ENCODE results near the gene GAGE2A. TPM values are rescaled to one million over a fixed set of nuclear protein-coding genes. Genes with fewer than 3 reads are reported as not detected.

The GAGE2A gene
- total RNA-seq, 1 donor from 2014 or later: not detected

Other genes with a start within 250 kb of the GAGE2A start
- gene GAGE12C, start 57.3 kb upstream of the GAGE2A start, total RNA-seq: not detected
- not detected for gene GAGE12D, start 47.8 kb upstream of the GAGE2A start, total RNA-seq
- gene GAGE12E, start 38.2 kb upstream of the GAGE2A start, total RNA-seq: not detected
- not detected for gene GAGE12F, start 28.7 kb upstream of the GAGE2A start, total RNA-seq
- not detected for gene GAGE12G, start 19.1 kb upstream of the GAGE2A start, total RNA-seq
- not detected for gene GAGE12H, start 9.5 kb upstream of the GAGE2A start, total RNA-seq
- gene GAGE1, start 9.5 kb downstream of the GAGE2A start, total RNA-seq: not detected
- not detected for gene PAGE1, start 106.5 kb downstream of the GAGE2A start, total RNA-seq
- not detected for gene PAGE4, start 239.8 kb downstream of the GAGE2A start, total RNA-seq